Right atrium auricular region (tissue), 2 donors: Measurements from ENCODE around the gene BRICD5. TPM values are rescaled to one million over a fixed set of nuclear protein-coding genes. Genes with fewer than 3 reads are reported as not detected.

ENCODE experiments used
- DNase-seq: peaks from one replicate; pipeline ENCODE4 v3.0.0-alpha.2; 2019; ENCODE audit warnings: low spot score
- H3K27ac ChIP-seq, 2 donors: fragments of 200-600 bp; sonication (generic); 1 replicate in 1 of 2; 2 replicates in 1 of 2; pipeline ENCODE4 v1.5.1; 2016 to 2019
- H3K27me3 ChIP-seq, 2 donors: fragments of 200-600 bp; sonication (generic); one replicate each; pipeline versions ENCODE4 v1.5.1 to v1.6.0; 2017 to 2019
- H3K36me3 ChIP-seq: fragments of 200-600 bp; sonication (generic); one replicate; pipeline ENCODE4 v1.5.1; 2016
- H3K4me1 ChIP-seq, 2 donors: fragments of 200-600 bp; sonication (generic); one replicate each; pipeline versions ENCODE4 v1.5.1 to v1.6.0; 2017 to 2019
- H3K4me3 ChIP-seq, 2 donors: fragments of 200-600 bp; sonication (generic); 1 replicate in 1 of 2; 2 replicates in 1 of 2; pipeline ENCODE4 v1.5.1; 2017 to 2019; ENCODE audit warnings: mild to moderate bottlenecking in 1 of 2, moderate library complexity in 1 of 2
- H3K9me3 ChIP-seq, 2 donors: fragments of 200-600 bp; sonication (generic); one replicate each; pipeline ENCODE4 v1.5.1; 2019
- CTCF ChIP-seq, 2 donors: fragments of 200-600 bp; sonication (generic); IDR thresholded peaks; one replicate each; pipeline ENCODE4 v1.5.1; 2019; ENCODE audit warnings: antibody characterized with exemption in 2 of 2
- total RNA-seq, 2 donors: library from RNA; depleted of rRNA; stranded (reverse); fragments of >200 nt; gene quantifications; one replicate each; pipeline ENCODE4 v1.1.0, GENCODE V29; 2016

The BRICD5 gene
- total RNA-seq, 2 donors from 2014 or later: 1.2 to 1.6 TPM

- no peaks in the 10 kb centered on the region for H3K27me3 ChIP-seq
- TF ChIP-seq CTCF (IDR thresholded peaks at IDR 0.05): no peak
- H3K9me3 ChIP-seq: no peaks in the 10 kb centered on the region
- DNase-seq: no peak
- peaks cover 0 to 25% of the 10 kb centered on the region in 2 donors for H3K4me1 ChIP-seq
- no peak overlapping the region for H3K27ac ChIP-seq
- H3K4me3 ChIP-seq: no peak overlapping the region
- peaks cover 57% of the 10 kb centered on the region for H3K36me3 ChIP-seq
Observed at GRCh38 chr16:2235234-2235651, 24.6 kb upstream of the BRICD5 start.

- H3K4me3 ChIP-seq: no peak overlapping the region
- TF ChIP-seq CTCF (IDR thresholded peaks at IDR 0.05): no peak
- peaks cover 0 to 25% of the 10 kb centered on the region in 2 donors for H3K4me1 ChIP-seq
- no peak for DNase-seq
- H3K27ac ChIP-seq: no peak overlapping the region
- no peaks in the 10 kb centered on the region for H3K27me3 ChIP-seq
- no peaks in the 10 kb centered on the region for H3K9me3 ChIP-seq
- H3K36me3 ChIP-seq: peaks cover 60% of the 10 kb centered on the region
Observed at GRCh38 chr16:2234813-2235170, 24.1 kb upstream of the BRICD5 start.

- Histone ChIP-seq H3K4me1 (peaks cover 0 to 25% of the 10 kb centered on the region in 2 donors), H3K27ac (no peak overlapping the region), H3K4me3 (no peak overlapping the region), H3K36me3 (peaks cover 67% of the 10 kb centered on the region), H3K9me3 (no peaks in the 10 kb centered on the region), H3K27me3 (no peaks in the 10 kb centered on the region)
- DNase-seq: no peak
- TF ChIP-seq CTCF (IDR thresholded peaks at IDR 0.05): no peak
Observed at GRCh38 chr16:2233872-2234812, 23.5 kb upstream of the BRICD5 start.

GRCh38 chr16:2233046-2233775 is 22.5 kb upstream of the BRICD5 start:
- Histone ChIP-seq H3K36me3 (peaks cover 76% of the 10 kb centered on the region), H3K9me3 (no peaks in the 10 kb centered on the region), H3K27me3 (no peaks in the 10 kb centered on the region), H3K4me1 (peaks cover 0 to 25% of the 10 kb centered on the region in 2 donors), H3K4me3 (no peak overlapping the region), H3K27ac (no peak overlapping the region)
- no peak for DNase-seq
- no peak for TF ChIP-seq CTCF (IDR thresholded peaks at IDR 0.05)

GRCh38 chr16:2232094-2232990 is 21.7 kb upstream of the BRICD5 start:
- no peak for DNase-seq
- H3K4me3 ChIP-seq: no peak overlapping the region
- H3K27me3 ChIP-seq: no peaks in the 10 kb centered on the region
- H3K27ac ChIP-seq: no peak overlapping the region
- H3K4me1 ChIP-seq: peaks cover 0 to 17% of the 10 kb centered on the region in 2 donors
- peaks cover 77% of the 10 kb centered on the region for H3K36me3 ChIP-seq
- H3K9me3 ChIP-seq: no peaks in the 10 kb centered on the region
- TF ChIP-seq CTCF (IDR thresholded peaks at IDR 0.05): no peak
